ENCODE data around the gene NBEA.

NBEA gene

DNA sequence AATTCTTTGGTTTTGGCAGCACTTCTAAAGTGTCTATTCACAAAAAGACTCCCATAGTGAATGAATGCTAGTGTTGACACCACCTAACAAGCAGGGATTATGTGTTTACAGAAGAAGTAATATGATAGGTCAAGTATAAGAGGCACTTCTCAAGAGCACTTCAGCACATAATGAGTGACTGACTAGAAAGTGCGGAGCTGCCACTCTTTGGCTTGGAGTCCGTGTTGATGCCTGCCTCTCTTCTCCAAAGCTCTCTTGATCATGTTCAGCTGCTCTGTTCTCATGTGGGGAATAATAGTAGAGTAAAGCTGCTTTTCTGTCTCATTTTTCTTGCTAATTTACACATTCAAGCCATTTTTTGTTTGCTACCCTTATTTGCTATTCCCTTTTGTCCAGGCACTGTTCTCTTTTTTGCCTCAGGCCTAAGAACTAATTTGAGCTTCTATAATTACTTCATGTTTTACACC, 557.2 kb downstream of the NBEA start:
- no peak for DNase-seq (ENCODE audit: low read depth in 1 of 2, low spot score in 1 of 2)

DNA sequence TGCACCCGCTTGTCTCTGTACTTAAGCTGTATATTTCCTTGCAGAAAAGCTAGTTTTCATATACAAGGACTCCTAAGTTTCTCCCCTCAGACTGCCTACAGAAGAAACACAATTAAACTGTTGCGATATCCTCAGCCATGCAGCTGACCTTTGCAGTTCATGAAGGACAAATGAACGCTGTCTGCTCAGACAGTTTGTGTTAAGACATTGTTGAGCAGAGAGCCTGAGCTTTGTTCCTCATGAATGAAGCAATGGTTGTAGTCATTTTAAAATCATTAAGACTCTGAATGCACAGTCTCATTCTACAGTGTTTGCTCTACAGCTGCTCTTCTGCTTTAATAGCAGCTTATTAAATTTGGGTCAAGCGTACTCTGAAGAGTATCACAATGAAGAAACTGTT, 557.6 kb downstream of the NBEA start:
- DNase-seq (ENCODE audit: low read depth in 1 of 2, low spot score in 1 of 2), result no peak

DNA sequence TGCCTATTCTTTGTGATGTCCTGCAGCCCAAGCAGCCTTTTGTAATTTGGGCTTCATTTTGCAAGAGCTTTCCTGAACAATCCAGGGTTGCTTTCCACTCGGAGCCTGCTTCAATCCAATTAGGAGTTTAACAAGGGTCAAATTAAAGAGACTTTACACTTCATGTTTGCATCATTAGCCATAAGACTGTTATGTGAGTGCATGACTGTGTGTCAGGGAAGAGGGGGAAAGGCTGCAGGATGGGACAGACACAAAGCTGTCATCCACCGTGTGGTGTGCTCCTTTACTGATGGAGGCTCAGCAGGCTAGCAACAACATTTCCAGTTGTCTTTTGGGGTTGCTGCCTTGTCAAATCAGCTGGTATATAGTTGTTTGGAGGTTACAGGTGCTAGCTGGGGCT, 558.1 kb downstream of the NBEA start:
- DNase-seq (ENCODE audit: low read depth in 1 of 2, low spot score in 1 of 2), result no peak

DNA sequence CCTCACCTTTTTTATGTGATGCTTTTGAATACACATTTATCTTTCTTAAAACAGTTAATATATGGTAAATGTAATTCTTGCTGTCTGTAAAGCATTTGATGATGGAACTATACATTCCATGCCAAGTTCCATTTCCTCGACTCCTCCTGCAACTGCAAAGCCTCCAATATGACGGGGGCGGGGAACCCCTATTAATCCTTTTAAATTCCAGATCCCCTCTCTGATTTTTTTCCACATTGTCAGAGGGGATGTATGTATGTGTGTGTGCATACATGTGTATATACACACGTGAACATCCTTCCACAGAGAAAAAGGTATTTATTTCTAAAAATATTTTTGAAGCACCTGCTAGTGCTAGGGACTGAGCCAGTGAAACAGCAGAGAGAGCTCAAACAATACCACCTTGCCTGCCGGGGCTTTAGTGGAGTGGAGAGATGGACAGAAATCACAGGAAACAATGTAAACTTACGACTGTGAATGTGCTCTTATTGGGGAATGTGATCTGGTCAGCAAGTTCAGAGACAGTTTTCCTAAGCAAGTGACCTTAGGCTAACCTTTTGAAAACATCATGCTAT, 559.7 kb downstream of the NBEA start:
- no peak for DNase-seq (ENCODE audit: low read depth in 1 of 2, low spot score in 1 of 2)

DNA sequence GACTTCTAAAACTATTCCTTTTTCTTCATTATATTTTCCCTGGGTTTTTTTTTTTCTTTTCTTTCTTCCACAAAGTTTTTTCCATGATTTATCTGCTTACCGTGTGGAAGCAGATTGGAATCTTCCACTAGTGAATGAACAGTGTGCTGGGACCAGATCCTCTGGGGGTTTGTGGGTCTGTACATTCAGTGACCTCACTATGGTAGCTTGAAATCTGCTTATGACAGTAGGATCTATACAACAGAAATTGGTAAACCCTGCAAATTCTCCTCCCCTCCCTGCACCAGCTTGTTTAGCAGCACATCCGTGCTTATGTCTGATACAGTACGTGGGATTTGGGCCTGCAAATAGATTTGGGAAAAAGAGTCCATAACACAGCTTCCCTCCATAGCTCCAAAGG, 560.4 kb downstream of the NBEA start:
- no peak for DNase-seq (ENCODE audit: low read depth in 1 of 2, low spot score in 1 of 2)

DNA sequence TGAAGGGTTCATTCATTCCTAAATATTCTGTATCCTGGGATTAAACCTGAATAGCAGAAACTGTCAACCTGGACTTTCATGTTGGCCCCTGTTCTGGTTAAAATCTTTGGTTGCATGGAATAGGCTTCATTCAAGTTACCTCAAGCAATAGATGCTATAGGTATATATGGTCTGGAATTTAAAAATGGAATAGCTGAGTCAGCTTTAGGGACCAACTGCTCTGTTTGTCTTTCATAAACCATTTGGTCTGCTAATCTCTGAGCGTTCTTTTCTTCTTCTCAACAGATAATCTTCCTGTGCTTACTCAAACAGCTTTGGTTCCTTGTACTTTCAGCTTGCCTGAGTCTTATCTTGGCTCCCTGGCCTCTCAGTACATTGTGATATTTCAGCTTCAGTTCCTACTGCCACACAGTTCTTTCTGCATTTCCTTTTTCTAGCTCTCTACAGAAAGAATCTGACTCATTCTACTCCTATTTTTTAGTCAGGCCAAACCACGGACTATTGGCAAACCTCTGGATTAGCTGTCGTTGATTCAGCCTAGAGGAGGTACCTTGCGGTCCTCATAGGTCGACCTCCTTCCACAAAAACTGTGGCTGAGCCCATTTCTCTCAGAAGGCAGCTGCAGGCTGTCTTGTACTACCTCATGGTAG, 570.3 kb downstream of the NBEA start:
- no peak for DNase-seq (ENCODE audit: low read depth in 1 of 2, low spot score in 1 of 2)

DNA sequence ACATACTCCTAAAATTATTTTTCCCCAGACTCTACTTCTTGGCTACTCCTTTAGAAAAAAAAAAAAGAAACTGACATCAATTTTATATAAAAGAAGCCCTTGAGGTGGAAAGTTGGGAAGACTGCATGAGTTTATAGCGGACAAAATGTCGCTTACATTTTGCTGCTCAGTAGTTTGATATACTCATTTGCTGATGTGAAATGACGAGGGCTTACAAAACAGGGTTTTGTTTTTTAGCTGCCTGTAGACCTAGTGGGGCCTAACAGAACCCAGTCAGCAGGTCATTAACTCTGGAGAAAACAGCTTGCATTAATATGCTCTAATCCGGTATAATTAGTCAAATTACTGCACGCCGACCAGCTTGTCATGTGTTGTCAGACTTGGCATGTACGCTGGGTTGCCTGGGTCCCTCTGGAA, 572.0 kb downstream of the NBEA start:
- no peak for DNase-seq (ENCODE audit: low read depth in 1 of 2, low spot score in 1 of 2)

DNA sequence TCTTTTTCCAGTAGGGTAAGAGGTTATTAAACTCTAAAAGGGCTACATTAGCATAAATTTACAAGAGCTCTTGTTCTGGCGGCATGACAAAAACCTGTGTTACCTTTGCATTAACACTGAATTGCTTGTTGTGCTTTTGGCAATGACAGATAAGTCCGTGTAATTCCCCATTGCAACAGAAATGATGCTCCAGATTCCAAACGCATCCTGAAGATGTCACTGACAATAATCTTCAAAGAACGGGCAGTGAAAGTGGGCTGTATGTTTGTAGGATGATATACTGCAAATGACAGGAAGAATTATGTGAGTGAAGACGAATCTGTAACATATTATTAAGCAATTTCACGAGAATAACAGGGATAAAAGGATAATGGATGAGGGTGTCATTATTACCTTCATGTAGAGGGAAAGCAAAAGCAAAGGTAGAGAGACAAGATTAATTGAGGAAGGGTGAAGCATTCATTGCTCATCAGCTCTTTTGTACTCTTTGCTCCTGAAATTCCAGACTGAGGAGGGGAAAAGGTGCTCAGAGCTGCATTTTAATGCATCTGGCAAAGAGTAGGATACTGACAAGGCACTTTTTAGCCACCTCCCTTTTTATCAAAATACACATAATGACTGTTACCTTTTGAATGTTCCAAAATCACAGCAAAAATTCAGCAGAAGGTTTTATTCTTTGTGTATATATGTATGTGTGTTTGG, 572.9 kb downstream of the NBEA start:
- no peak for DNase-seq (ENCODE audit: low read depth in 1 of 2, low spot score in 1 of 2)

DNA sequence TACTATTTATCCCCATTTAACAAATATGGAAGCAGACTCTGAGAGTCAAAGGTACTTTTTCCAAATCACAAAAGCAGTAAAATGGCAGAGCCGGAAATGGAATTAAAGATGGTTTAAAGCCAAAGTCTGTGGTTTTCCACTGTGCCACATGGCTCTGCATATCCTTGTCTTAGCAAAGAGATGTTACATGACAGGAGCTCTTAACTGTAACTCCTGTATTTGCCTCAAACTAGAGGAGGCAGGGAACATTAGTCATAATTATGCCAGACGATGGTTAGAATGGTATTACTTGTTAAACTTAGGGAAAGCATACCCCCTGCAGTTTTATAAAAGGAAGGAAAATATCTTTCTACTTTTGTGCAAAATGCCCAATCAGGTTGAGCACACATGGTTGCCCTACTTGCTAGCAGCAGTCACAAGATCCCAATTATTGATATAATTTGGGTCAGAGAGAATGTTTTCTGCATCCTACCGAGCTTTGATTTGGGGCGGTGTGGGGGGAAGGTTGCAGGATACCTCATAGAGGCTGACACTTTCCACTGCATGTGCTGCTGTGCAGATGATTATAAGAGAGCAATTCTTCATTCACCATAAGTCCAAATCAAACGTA, 576.4 kb downstream of the NBEA start:
- DNase-seq (ENCODE audit: low read depth in 1 of 2, low spot score in 1 of 2), result no peak

DNA sequence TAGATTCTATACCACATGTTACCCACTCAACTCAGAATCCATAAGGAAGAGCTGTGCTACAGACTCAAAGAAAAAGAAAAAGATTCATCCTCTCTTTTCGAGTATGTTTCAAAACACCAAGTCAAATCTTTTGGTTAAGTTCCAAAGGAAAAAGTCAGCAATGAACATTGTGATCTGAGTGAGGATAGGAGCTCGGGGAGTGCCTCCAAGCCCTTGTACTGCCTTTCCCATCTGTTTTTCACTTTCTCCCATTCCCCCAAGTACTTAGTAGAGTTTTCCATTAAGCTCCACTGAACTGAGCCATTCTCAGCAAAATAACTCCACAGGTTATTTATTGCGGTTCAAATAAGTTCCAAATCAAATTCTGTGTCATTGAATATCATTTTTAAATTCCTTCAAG, 582.1 kb downstream of the NBEA start:
- DNase-seq (ENCODE audit: low read depth in 1 of 2, low spot score in 1 of 2), result no peak

DNA sequence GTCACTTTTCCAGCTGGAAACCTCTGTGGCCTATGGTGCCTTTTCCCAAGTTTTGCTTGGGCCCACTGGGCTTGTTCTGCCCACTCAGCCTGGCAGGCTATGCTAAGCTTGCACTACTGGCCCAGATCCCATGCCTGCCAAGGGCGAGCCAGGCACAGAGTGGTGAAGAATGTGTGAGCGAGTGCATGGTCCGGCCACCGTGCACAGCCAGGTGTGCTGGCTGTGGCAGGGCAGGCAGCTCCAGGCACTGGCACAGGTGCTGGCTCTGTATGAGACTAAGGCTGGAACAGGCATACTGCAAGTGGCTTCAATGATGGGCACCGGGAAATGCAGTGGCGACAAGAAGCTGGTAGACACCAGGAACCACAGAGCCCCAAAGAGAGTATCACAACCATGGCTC, 584.5 kb downstream of the NBEA start:
- DNase-seq (ENCODE audit: low read depth in 1 of 2, low spot score in 1 of 2), result no peak

DNA sequence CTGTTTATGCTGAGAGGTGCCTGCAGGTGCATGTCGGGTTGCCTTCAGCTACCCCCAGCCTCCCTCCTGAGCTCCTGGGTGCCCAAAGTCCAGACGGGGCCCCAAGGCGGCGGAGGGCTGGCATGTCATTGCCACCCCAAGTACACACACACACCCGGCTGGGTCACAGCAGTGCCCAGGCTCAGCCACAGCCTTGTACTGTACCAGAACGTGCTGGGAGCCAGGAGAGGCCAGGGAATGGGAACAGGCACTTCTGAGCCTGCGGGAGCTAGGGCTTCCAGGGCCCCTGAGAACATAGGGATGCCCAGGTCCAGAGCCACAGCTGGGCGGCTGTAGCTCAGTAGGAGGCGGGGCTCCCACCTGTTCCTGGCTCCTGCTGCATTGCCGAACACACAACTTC, 585.4 kb downstream of the NBEA start:
- no peak for DNase-seq (ENCODE audit: low read depth in 1 of 2, low spot score in 1 of 2)

DNA sequence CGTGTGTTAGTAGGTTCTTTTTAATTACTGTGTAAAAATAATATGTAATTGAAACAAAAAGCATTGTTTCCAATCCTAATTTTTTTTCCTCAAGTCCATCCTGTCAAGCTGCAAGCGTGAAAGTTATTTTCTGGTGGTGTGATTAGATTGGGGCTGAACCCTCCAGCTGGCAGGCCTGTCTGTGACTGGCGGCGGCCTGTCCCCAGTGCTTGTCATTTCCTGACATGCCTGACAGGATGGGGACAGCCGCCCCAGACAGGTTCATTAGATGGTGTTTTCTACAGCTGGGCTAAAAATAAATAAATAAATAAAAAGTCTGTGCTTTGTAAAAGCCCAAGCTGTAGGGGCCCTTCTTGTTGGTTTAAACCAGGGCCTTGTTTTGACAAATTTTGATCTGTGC, 588.1 kb downstream of the NBEA start:
- no peak for DNase-seq (ENCODE audit: low read depth in 1 of 2, low spot score in 1 of 2)

DNA sequence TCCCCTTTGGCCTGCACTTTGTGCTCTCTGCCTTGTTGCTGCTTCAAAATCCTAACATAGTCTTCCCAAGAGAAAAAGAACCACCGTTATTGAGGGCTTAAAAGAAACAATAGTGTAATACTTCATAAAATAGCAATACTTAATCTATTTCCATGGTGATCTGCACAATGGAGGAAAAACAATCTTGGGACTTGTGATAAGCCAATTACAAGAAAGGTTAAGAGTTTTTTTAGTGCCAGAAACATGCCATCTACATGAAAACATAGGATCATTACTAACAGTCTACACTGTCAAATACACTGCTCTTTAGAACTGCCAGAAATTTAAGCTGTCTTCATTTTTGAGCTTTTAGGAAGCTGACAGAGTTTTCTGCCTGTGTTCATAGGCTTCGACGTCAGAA, 588.5 kb downstream of the NBEA start:
- DNase-seq (ENCODE audit: low read depth in 1 of 2, low spot score in 1 of 2), result no peak

DNA sequence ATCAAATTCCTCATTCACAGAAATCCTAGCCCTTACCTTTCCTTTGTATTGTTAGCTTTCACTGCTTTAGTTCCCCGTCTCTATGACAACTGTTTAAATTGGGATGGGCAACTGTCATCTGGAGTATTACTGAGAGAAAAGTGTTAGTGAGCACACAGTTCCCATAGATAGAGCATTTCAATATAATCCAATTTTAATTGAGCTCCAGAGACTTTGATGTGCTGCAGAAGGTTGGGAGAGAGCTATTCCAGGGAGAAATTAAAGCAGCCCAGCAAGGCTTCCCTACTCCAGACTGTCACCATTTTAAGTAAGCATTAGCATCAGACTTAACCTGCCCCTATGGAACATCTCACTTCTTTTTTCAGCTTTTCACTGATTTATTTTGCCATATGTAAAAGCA, 589.5 kb downstream of the NBEA start:
- DNase-seq (ENCODE audit: low read depth in 1 of 2, low spot score in 1 of 2), result no peak

DNA sequence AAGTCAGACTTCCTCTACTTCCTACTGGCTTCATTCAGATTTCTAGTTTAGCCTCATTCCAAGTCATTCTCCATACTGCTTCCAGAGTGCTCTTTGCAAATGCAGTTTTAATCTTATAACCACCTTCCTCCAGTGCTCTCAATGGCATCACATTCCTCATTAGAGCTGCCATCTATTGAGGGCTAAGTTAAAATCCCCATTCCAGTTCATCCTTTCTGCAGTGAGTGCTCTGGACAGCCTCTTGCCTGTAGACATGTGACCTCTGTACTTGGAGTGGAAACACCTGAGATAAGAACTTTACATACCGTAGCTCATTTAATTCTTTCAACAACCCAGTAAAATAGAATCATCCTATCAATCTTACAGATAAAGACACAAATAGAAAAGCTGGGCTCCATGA, 592.3 kb downstream of the NBEA start:
- DNase-seq (ENCODE audit: low read depth in 1 of 2, low spot score in 1 of 2), result no peak

DNA sequence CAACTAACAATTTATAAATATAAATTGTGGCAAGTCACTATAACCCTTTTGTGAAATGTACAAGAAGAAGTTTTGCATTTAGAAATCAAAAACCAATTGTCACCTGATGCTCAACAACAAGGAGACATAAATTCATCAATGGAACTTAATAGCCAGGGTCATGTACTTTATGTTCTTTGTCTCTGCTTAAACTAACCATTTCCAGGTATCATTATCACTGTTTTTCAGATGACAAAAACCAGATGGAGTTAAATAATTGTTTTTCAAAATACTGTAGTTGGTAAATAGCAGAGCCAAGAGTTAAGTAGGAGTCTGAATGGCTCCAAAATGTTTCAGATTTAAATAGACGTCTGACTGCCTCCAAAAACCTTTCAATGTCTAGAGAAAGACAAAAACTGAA, 606.7 kb downstream of the NBEA start:
- no peak for DNase-seq (ENCODE audit: low read depth in 1 of 2, low spot score in 1 of 2)

DNA sequence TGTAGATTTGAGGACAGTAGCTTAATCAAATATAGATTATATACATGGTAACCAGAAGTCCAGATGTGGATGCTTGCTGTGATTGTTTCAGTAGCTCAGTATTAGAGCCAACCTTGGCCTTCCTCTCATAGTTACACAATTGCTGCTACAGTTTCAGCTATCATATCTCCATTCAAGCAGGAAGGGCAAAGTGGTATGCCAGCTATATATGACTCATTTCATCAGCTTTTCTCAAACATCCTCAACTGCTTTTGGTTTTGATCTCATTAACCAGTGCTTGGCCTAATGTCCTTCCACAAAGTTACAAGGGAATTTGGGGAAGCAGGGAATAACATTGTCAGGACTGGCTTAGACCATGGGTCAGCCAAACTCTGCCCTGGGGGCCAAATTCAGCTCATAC, 607.4 kb downstream of the NBEA start:
- no peak for DNase-seq (ENCODE audit: low read depth in 1 of 2, low spot score in 1 of 2)

DNA sequence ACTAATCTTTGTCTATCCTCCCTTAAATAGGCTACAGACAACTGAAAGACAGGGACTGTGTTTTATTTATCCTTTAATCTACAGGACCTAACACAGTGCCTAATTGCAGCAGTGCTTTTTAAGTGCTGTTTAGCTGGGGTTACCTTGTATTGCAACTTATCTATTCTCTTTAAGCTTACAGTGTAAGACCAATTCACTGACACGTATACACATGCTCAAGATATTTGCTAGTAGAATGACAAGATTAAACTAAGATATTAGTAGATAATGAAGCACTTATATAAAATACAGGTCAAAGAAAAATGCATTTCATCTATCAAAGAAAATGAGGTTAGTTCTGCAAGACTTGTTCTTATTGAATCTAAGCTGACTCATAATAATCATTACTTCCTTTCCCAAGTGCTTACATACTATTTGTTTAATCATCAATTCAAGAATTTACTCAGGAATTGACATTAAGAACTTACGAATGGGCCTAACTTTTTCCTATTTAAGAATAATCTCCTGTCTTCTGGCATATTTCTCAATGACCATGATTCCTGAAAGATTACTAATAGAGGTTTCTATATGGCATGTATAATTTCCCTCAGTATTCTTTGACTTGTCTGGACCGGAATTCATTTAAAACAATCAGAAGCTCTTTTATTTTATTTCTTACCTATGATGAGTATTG, 610.2 kb downstream of the NBEA start:
- no peak for DNase-seq (ENCODE audit: low read depth in 1 of 2, low spot score in 1 of 2)

DNA sequence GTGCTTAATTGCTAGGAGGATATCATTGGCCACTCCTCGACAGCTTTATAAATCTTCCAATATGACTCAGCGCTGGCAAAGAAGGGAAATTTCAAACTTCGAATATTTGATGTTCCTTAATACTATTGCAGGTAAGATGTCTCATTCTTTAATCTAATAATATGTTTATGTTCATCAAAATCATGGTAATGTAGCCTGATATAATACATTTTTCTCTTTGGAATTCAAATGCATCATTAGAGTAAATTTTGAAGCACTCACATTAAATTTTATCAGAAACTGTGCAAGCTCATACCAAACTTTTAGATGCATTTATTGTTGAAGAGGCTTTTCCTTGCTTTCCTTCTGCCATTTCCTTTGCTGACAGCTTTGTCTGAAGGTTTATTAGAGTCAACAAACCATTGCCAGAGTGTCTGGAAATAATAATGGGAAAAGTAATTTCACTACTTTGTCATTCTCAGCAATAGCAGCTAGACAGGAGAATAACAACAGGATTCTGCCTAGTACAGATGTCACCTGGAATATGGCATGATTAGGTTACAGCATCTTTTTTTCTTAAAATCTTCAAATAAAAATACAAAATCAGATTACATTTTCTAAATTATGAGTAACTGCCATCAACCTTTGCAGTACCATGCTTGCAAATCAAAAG, 613.0 kb downstream of the NBEA start:
- DNase-seq (ENCODE audit: low read depth in 1 of 2, low spot score in 1 of 2), result no peak

DNA sequence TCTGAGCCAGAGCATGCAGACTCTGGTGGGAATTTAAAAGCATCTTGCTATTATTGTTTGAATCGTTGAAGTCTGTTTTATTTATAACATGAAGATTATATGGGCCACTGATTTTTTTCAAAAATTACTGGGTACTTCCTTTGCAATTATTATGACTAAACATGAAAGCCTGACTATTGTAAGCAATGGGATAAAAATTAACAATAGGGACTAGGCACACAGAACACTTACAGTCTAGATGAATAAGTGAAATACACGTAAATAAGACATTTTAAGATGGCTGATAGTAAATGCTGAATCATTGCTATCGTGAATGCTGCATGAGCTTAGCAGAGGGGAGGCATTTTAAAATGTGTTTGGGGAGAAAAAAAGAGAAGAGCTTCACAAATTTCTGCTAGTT, 615.4 kb downstream of the NBEA start:
- DNase-seq (ENCODE audit: low read depth in 1 of 2, low spot score in 1 of 2), result no peak
